ENCODE measurements around the gene TRABD2B.

The TRABD2B gene

DNA sequence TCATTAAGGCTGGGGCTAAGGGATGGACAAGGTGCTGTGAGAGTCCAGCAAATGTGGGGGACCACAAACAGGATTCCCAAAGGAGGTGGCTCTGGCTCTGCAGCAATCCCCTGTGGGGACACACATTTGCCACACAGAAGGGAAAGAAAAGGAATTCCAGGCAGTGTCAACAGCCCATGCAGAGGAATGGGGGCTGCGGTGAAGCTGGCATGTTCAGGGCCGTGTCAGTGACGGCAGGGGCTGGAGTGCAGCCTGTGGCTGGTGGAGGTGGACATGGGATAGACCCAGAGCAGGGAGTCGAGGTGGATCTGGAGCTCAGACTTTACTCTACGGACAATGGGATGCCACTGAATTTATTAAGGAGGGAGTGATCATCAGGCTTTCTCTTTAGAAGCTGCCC is 183.2 kb downstream of the TRABD2B start:
- FAIRE-seq = no peak
- no peak for DNase-seq (ENCODE audit: insufficient read length, low spot score)

DNA sequence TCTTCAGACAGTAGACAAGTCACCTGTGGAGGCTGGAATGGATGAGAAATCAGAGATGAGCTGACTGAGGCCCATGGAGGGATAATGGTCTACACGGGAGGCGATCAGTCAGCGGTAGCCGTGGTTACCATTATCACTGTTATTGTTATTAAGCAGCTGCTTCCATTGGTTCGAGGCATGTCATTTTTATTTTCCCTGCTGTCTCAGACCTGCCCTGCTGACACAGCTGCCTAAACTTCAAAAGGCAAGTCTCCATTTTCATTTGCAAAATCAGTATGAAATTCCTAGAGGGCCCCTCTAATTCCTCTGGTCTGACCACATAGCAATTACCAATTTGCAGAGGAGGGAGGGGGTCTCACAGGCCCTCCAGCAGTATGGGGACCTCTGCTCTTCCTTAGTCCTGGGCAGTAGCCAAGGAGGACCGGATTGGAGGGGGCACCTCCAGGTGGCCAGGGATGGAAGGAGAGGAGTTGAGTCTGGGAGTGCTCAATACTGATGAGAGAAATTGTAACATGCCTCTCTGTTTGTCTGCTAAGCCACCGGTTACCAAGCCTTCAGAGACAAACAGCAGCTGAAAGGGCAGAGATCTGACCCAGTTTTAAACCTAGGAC is 184.2 kb downstream of the TRABD2B start:
- DNase-seq (ENCODE audit: insufficient read length, low spot score) (no peak), FAIRE-seq (no peak)

DNA sequence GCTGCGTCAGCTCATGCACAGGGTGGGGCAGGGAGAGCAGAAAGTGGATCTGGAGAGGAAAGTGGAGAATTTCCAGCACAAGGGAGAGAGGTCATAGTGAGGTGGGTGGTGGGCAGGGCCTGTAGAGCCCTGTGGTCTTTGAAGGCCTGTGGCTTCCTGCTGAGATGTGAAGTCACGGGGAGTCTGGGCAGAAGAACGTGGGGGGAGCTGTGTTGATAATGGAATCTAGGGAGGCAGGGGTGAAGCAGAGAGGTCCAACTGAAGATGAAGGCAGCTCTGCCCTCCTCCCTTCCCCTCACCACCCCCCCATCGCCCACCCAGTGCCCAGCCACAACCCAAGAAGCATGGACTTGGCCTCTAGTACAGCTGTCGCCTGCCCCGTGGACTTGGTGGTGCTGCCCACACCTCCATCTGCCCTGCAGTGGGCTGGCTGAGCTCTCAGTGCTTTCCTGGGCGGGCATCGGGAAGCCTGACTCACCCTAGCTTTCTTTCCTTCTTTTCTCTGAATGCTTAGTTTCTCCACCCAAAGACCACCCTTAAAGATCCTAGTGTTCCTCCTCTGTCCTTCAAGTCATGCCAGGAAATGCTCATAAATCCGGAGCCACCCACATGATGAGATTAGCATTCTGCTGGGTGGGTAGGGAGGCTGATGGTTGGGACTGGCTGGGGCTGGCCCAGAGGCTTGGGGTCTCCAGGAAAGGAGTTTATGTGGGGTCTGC is 186.1 kb downstream of the TRABD2B start:
- no peak for FAIRE-seq
- DNase-seq (ENCODE audit: insufficient read length, low spot score) = no peak

DNA sequence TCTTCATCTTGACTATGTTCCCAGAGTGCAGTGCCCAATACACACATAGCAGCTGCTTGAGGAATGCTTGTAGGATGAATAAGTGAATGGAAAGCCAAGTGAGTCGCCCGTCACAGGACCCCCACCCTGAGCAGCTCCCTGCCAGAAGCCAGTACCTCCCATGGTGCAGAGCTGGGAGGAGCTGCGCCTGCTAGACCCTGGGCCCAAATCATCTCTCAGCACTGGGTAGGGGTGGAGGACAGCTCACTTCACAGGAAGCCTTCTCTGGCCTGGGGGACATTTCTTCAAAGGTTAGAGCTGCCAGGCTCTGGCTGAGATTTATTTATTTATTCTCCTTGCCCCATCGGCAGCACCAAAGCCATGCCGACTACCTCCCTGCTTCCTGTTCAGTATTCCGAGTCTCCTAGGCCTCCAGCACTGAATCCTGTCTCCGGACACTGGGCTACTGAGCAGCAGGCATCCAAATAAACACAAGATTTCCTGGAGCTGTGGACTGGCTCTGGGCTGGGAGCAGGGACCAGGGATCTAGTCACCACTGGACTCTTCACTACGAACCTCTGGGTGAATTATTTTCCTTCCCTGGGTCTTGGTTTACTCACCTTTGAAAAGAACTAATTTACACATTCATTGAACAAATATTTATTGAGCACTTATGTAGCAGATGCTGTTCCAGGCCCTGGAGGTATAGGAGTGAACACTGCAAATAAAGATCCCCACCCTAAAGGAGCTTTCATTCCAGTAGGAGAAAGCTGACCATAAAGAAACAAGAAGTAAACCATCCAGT is 187.7 kb downstream of the TRABD2B start:
- FAIRE-seq (no peak), DNase-seq (ENCODE audit: insufficient read length, low spot score) (no peak)

DNA sequence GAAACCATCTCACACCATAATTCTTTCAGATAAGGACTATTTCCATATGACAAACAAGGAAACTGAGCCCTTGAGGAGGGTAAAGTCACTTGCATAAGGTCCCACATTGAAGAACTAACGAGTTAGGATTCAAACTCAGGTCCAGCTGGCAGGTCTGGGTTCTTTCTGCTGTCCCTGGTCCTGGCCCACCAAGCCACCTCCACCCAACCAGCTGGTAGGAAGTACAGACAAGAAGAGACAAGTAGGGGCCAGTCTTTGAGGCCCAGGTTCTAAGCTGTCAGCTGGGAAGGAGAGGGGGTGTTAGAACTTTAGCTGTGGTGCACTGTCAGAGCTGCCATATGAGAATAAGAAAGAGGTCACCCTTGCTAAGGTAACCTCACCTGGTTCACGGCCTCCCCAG is 188.6 kb downstream of the TRABD2B start:
- DNase-seq (ENCODE audit: insufficient read length, low spot score) (no peak), FAIRE-seq (no peak)

DNA sequence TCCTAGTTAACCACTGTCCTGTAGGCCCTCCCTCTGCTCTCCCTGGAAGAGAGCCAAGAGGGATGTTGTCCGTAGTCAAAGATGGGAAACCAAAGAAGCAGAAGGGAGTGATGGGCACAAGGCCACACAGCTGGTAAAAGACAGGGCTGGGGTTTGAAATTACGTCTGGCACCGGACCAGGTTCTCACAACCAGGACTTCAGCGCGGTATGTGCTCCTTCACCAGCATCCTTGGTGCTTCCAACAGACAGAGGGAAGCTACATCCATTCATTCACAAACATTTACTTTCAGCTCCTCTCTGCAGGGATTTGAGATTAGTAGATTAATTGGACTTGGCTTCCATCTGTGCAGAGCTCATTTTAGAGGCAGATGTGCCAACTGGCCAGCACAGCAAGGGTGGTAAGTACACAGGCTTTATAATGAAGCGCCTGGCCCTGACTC is 191.2 kb downstream of the TRABD2B start:
- FAIRE-seq (no peak), DNase-seq (ENCODE audit: insufficient read length, low spot score) (no peak)

DNA sequence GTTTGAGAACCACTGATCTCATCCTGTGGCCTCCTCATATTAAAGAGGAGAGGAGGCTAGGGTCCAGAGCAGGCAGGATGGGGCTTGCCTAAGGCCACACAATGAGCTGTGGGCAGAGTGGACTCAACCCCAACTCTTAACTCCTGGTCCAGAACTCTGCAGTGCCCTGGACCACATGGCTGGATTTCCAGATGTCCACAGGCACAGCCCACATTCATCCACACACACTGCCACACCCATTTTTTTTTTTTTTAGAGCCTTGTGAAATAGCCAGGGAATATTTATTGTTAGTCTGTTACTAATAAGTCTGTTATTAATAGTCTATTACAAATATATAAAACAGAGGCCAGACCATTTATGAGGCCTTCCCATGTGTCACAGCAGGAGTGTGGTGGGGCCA is 192.2 kb downstream of the TRABD2B start:
- FAIRE-seq = no peak
- no peak for DNase-seq (ENCODE audit: insufficient read length, low spot score)

DNA sequence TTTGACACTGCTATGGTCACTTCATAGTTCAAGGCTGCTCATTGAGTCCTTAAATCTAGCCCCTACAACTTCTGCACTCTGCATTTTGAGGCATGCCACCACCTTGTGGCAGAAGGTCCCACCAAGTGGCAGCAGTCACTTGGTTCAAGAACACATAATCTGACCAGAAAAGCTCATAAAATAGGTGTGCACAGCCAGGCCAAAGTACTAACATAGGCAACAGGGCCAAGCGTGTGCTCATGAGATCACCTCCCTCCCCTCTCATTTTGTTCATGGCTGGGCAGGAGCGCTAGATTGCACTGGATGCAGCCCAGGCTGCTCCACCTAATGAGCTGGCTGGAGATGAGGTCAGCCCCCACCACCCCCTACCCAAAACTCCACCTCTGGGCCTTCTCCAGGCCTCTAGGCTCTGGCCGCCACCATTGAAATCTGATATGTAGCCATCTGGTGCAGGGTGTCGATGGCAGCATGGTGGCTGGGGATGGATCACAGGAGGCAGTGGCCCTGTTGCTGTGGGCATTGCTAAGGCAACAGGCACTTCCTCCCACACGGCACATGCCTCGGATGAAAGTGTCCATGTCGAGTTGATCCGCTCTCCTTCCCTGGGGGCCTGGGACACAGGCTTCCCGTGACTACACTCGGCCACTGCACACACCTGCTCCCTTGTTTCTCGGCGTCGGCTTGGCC is 193.2 kb downstream of the TRABD2B start:
- no peak for FAIRE-seq
- DNase-seq (ENCODE audit: insufficient read length, low spot score) = no peak

DNA sequence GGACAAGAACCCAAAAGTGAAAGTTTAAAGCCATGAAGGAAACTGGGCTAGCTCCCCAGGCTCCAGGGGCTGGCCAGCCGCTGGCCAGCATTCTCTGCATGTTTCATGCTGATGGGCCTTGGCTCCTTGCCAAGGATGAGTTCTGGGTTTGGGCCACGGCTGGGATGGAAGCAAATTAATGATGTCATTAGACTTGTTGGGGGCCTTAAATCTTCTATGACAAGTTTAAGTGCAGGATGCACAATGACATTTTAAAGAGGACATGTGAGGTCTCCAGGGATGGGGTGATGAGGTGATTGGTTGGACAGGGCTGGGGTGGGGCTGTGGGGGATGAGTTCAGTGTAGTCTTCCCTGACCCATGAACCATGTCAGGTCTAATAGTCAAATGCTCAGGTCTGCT is 199.6 kb downstream of the TRABD2B start:
- FAIRE-seq = no peak
- no peak for DNase-seq (ENCODE audit: insufficient read length, low spot score)

DNA sequence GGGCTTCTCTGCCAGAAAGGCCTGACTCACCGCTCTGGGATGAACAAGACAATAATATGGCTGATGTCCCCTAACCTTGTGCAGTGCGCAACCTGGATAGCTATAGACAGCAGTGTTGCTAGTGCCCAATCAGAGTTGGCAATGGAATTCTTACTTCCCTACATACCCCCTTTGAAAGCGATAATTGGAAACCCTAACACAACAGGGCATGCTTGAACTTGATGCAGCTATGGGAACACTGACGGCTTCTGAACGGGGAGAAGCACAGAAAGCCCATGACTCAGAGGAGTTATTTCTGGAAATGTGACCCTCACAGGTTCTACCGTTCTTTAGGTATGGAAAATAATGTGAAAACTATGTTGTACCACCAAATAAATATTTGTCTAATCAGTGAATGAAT is 200.6 kb downstream of the TRABD2B start:
- no peak for FAIRE-seq
- DNase-seq (ENCODE audit: insufficient read length, low spot score) = no peak

DNA sequence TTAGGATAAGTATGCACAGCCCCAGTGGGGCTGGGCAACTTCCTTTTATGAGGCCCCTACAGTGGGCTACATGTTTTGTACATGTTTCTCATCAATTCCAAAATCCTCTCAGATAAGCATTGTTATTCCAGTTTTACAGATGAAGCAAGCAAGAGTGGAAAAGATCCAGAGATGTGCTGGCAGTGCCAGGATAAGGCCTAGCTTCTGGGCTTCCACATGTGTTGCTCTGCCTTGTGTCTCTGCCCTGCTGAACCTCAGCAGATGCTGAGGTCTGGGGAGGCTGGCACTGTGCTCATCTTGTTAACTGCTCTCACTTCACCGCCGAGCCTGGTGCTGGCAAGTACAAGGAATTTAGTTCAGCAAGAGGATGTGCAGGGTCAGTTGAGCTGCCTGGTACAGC is 202.1 kb downstream of the TRABD2B start:
- FAIRE-seq = no peak
- DNase-seq (ENCODE audit: insufficient read length, low spot score) = no peak

DNA sequence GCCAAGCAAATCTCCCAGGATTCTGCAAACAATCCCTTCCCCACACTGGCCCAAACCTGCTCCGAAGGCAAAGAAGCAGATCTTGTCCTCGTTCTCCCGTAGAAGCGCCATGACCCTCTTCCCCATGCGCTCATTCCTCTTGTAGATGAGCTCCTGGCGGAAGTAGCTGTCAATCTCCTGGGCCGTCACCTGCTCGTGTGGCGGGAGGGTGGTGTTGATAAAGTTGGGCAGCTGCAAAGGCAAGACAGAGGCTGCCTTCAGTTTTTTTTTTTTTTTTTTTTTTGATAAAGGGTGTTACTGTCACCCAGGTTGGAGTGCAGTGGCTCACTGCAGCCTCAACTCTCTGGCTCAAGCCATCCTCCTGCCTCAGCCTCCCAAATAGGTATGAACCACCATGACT is 202.7 kb downstream of the TRABD2B start:
- FAIRE-seq = no peak
- no peak for DNase-seq (ENCODE audit: insufficient read length, low spot score)

DNA sequence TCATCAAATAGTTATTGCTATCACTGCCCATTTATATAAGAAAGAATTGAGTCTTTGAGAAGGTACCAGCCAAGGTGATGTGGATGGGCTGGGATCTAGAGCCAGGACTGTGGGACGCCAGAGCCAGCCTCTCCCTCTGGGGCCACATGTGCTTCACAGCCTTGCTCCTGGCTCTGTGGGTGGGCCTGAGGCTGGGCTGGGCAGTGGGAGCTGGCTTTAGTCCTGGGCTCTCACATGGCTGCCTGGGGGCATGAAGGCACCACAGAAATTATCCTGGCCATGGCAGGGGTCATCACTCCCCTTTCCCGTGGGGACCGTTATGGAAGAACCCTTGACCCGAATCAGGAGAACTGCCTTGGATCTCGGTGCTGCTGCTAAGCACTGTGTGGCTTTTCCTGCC is 203.1 kb downstream of the TRABD2B start:
- no peak for FAIRE-seq
- DNase-seq (ENCODE audit: insufficient read length, low spot score) = no peak

DNA sequence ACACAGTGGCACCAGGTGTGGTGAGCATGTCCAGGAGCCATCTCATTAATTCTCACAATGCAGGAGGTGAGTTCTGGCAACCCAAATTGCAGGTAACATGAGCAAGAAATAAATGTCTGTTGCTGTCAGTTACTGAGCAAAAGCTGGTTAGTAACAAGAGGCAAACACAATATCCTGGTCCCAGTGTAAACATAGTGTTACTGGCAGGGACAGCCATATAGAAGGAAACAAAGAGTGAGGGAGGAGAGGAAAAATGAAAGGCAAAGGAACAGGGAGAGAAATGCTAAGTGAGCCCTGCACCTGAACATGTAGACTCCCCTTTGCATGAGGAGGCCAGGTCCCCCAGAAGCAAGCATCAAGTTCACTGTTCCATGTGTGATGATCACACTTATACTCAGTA is 203.6 kb downstream of the TRABD2B start:
- no peak for FAIRE-seq
- DNase-seq (ENCODE audit: insufficient read length, low spot score) = no peak

DNA sequence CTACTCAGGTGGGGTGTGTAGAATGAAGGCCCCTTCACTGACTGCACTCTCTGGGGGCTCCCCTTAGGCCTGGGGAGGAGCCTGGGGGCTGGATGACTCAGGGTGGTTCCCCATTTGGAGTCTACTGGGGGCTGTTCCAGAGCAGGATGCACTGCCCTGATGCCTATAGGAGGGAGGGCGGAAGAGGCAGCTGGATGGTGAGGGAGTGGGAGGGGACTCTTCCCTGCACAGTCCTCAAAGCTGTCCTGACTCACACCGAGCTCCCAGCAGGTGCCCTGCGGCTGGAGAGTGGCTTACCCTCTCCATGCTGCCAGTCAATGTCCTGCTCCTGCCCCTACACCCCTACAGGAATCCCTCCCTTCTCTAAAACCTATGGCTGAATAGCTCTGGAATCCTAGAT is 204.4 kb downstream of the TRABD2B start:
- FAIRE-seq = no peak
- DNase-seq (ENCODE audit: insufficient read length, low spot score) = no peak

DNA sequence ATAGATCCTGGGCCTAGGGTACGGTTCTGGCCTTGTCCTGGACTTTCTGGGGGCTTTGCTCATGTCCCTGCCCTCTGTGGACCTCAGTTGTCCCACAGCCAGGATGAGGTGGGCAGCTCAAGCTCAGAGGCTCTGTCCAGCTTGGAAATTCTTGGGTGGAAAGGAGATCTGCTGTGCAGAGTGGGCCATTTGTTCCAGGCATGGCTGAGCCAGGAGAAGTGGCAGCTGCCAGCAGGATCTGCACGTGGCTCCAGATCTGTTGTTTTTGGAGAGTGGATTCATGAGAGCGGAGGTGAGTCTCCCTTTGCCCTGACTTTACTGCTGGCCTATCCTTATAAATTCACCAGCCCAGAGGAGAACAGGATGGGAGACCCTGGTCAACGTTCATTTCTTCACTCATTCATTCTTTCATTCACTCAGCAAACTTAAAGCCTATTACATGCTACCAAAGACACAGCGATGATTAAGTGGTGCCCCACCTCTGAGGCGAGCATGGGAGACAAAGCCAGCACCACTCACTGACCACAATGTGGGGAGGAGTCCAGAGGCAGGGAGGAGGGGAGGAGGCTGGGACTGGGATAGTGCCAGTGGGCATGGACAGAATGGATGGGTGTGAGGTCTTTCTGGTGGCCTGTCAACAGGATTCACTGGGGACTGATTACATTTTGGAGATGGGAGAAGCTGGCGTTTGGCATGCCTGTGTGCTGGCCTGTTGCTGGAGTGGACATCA is 205.1 kb downstream of the TRABD2B start:
- DNase-seq (ENCODE audit: insufficient read length, low spot score) (no peak), FAIRE-seq (no peak)

DNA sequence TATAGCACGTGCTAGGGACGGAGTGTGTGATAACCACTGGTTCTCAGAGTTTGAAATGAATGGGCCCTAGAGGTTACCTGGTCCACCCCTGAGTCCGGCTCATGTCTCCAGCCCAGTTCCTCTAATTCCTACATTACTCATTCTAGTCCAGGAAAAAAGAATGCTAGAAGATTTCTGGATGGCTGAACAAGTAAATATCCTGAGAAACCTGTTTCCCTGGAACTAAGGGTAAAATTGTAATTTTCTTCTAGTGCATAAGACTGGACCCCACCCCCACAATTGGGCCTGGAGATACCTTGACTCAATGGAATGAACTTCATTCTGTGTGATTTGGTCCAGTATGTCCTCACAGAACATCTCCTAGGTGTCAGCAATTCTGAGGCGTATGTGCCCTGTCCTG is 208.4 kb downstream of the TRABD2B start:
- no peak for FAIRE-seq
- no peak for DNase-seq (ENCODE audit: insufficient read length, low spot score)

DNA sequence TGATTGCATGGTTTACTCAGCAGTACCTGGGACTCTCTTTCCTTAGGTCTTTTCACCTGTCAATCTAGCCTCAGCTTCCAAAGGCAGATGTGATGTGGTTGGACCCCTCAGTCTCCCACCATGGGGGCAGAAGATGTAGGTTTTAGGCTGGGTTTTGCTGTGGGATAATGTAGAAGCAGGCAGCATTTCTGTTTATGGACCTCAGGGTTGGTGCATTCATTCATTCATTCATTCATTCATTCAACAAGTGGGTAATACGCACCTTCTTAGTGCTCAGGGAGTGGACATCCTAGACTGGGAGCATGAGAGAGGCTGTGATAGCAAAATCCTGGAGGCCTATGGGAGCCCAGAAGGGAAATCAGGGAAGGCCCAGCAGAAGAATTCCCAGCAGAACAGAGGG is 209.6 kb downstream of the TRABD2B start:
- FAIRE-seq = no peak
- DNase-seq (ENCODE audit: insufficient read length, low spot score) = no peak

DNA sequence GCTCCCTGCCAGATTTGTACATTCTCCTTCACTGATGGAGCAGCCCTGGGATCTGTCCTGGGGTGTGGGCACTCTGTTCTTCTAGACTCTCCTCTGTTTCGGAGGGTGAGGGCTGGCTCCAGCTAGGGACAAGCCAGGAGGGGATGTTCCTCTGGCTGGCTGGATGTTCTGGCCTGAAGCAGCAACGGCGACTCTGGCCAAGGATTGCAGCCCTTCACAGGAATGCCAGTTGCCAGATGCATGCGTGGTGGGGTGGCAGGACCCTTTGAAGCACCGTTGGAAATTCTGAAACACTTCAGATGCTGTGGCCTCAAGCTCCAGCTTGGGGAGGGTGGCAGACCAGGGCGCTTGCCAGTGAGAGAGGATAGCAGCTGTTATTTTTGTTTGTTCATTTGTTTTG is 210.9 kb downstream of the TRABD2B start:
- FAIRE-seq = no peak
- DNase-seq (ENCODE audit: insufficient read length, low spot score) = no peak

DNA sequence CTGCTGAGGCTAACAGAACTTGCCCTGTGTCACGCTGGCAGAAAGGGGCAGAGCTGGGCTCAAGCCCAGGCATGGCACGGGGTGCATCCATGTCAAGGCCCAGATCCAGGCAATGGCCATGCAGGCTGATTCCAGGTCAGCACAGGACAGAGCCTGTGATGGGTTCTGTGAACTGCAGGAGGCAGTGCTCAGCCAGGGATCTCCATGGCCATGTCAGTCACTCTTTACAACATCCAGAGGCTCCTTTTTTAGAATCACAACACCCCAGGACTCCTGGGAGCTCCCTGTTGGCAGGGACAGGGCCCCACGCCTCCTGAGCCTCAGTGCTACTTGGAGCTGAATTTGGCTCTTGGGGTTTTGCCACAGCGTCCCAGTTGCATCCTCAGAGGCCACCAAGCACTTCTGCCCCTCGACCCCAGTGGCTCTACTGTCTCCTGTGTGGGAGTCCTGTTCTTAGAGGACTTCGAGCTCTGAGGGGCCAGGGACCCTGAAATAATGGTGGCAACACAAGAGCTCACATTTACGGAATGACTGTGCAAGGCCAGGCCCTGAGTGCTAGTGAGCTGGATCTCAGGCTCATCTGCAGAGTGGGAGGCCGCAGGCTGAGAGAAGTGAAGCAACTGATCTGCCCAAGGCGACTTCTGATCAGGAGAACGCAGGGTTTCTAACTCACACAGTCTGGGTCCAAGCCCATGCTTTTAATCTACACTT is 211.5 kb downstream of the TRABD2B start:
- FAIRE-seq = no peak
- no peak for DNase-seq (ENCODE audit: insufficient read length, low spot score)
